ENCODE measurements around the gene MYBPH.

Gene MYBPH

GRCh38 chr1:203178083-203178482, 2.5 kb upstream of the MYBPH start:
- DNase-seq, result peak; percentile 17

GRCh38 chr1:203177470-203178039, 1.9 kb upstream of the MYBPH start:
- DNase-seq, result no peak

GRCh38 chr1:203177036-203177405, 1.4 kb upstream of the MYBPH start:
- DNase-seq, result no peak

- DNase-seq, result no peak
Observed at GRCh38 chr1:203176273-203177035, 828 bp upstream of the MYBPH start.

- DNase-seq, result no peak
Observed at GRCh38 chr1:203175827-203176241, 208 bp upstream of the MYBPH start.

- no peak for DNase-seq
Observed at GRCh38 chr1:203174324-203174985, 1.2 kb downstream of the MYBPH start.

- DNase-seq, result peak; percentile 68
Observed at GRCh38 chr1:203173566-203173965, 2.1 kb downstream of the MYBPH start.

- no peak for DNase-seq
Observed at GRCh38 chr1:203173011-203173555, 2.5 kb downstream of the MYBPH start.

GRCh38 chr1:203172184-203173010, 3.2 kb downstream of the MYBPH start:
- peak; percentile 78 for DNase-seq

GRCh38 chr1:203171341-203172183, 4.1 kb downstream of the MYBPH start:
- no peak for DNase-seq

GRCh38 chr1:203170625-203171330, 4.8 kb downstream of the MYBPH start:
- DNase-seq, result no peak

GRCh38 chr1:203169770-203170520, 5.7 kb downstream of the MYBPH start:
- DNase-seq, result no peak

GRCh38 chr1:203168991-203169390, 6.6 kb downstream of the MYBPH start:
- no peak for DNase-seq

GRCh38 chr1:203168256-203168786, 7.3 kb downstream of the MYBPH start:
- no peak for DNase-seq

- DNase-seq, result no peak
Observed at GRCh38 chr1:203167913-203168200, 7.8 kb downstream of the MYBPH start.

GRCh38 chr1:203167026-203167912, 8.4 kb downstream of the MYBPH start:
- DNase-seq, result peak; percentile 36

GRCh38 chr1:203166192-203166940, 9.3 kb downstream of the MYBPH start:
- peak; percentile 14 for DNase-seq

GRCh38 chr1:203165800-203166161, 9.8 kb downstream of the MYBPH start:
- no peak for DNase-seq
